ENCODE measurements around the gene SH3D19.

The SH3D19 gene

GRCh38 chr4:151184523-151185458, 140.6 kb downstream of the SH3D19 start:
- no peak for DNase-seq

DNA sequence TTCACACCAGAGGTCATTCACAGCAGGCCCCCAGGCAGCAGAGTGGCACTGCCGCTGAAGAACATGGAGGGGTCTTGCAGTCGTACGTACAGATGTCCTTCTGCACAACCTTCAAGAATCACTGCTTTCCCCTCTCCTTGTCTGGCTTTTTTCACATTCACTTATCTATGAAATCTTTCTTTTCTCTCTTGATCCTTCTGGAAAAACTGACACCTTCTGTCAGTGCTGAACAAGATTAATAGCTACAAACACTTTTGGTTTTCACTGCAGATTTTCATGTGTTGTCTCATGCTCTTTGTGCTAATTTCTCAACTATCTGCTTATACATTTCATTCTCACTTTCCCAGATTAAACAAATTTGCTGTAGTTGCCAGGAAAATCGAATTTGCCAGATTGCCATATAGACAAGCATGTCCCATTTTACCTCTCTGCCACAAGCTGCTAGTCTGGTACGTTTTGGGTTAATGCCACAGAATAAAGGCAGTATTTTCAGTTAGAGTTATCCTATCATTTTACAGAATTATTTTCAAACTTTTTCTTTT, 142.9 kb downstream of the SH3D19 start:
- DNase-seq, result no peak

DNA sequence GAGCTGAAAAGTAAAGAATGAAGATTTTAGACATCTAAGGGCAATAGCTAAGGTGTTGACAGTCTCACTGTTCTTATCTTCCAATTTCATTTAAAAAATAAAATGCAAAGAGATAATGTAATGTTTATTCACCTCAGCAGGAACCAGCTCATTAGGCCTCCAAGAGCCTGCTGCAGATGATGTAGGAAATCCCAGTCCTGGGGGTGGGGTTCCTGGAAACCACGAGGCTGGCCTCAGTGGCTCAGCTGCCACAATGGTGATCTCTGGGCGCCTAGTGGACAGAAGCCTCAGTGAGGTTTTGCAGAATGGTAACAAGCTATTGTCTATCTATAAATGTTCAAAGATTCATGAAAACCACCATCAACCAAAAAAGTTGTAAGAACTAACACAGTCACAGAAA, 148.7 kb downstream of the SH3D19 start:
- DNase-seq, result no peak

- no peak for DNase-seq
Measured at GRCh38 chr4:151175754-151176631, 149.4 kb downstream of the SH3D19 start.

- no peak for DNase-seq
Measured at GRCh38 chr4:151175233-151175632, 150.2 kb downstream of the SH3D19 start.

GRCh38 chr4:151174784-151175183, 150.6 kb downstream of the SH3D19 start:
- no peak for DNase-seq

- DNase-seq, result no peak
Measured at GRCh38 chr4:151173871-151174270, 151.5 kb downstream of the SH3D19 start.

GRCh38 chr4:151169900-151170299, 155.5 kb downstream of the SH3D19 start:
- DNase-seq, result no peak

GRCh38 chr4:151169223-151169622, 156.2 kb downstream of the SH3D19 start:
- DNase-seq, result no peak

- no peak for DNase-seq
Measured at GRCh38 chr4:151167561-151167960, 157.8 kb downstream of the SH3D19 start.

DNA sequence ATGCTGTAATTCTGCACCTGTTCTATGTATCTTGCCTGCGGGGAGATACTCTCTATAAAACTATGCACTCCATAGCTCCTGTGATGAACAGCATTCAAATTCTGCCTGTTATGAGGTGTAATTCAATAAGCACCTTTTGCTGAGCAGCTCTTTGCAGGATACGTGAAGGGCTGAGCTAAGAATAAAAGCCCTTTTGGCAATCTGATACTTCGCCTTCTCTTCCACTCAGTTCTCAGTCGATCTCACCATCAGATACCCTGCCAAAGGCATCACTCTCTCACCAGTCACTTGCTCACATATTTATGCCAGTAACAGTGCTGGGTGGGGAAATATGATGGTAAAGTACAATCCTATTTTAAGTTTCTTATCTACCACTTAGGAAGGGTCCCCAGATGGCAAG, 158.8 kb downstream of the SH3D19 start:
- no peak for DNase-seq

GRCh38 chr4:151165205-151166000, 160.0 kb downstream of the SH3D19 start:
- DNase-seq, result no peak

DNA sequence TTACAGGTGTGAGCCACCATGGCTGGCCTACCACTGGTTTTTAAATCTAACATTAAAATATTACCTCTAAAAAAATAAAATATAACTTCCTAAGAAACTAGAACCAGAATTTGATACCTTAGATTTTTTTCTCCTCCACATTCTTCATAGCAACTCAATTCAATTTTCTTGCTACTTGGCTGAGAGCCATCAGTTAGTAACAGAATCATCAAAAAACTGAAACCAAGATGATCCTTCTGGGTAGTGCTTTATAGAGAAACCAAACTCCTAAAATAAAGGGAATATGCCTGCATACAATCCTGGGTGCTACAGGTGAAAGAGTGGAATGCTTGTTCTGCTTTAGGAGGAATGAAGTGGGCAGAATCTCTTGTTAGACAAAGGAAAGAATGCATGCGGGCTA, 161.6 kb downstream of the SH3D19 start:
- no peak for DNase-seq

DNA sequence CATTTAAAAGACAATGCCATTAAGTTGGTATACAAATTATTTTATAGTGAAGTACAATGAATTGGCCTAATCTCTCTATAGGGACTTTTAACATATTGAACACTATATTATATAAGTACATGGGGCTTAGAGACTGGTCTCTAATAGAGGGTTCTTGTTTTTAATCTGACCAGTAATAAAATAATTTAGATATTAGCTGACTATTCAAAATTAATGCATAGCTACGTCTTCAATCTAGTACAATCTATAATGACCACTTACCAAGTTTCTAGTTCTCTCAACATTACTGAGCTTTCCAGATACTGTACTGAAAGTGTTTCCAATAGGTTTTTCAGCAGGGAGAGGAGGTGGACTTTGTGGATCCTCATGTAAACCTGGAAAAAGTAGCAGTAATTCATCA, 166.4 kb downstream of the SH3D19 start:
- no peak for DNase-seq

DNA sequence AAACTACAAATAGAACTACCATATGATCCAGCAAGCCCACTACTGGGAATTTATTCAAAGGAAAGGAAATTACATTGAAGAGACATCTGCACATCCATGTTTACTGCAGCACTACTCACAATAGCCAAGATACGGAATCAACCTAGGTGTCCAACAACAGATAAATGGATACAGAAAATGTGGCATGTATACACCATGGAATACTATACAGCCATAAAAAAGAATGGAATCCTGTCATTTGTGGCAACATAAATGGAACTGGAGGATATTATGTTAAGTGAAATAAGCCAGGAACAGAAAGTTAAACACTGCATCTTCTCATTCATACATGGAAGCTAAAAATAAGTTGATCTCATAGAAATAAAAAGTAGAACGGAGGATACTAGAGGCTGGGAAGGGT, 167.9 kb downstream of the SH3D19 start:
- DNase-seq, result no peak

- DNase-seq, result no peak
Measured at GRCh38 chr4:151153585-151153984, 171.8 kb downstream of the SH3D19 start.

DNA sequence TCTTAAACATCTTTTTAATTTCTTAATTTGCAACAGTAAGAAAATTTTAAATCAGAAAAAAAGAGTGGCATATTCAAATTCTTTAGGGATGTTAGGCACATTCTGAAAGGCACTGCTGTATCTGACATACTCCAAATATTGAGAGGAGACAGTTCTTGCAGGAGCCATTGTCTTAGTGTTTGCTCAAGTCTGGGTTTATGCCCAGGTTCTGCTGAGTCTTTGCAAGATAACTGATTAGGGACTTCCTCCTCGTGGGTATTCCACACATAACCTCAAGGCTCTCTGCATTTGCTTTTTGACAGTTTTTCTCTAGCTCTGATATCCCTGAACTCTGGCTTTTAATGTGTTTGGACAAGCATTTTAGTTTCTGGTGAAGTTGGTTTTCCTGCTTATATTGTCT, 173.4 kb downstream of the SH3D19 start:
- no peak for DNase-seq

DNA sequence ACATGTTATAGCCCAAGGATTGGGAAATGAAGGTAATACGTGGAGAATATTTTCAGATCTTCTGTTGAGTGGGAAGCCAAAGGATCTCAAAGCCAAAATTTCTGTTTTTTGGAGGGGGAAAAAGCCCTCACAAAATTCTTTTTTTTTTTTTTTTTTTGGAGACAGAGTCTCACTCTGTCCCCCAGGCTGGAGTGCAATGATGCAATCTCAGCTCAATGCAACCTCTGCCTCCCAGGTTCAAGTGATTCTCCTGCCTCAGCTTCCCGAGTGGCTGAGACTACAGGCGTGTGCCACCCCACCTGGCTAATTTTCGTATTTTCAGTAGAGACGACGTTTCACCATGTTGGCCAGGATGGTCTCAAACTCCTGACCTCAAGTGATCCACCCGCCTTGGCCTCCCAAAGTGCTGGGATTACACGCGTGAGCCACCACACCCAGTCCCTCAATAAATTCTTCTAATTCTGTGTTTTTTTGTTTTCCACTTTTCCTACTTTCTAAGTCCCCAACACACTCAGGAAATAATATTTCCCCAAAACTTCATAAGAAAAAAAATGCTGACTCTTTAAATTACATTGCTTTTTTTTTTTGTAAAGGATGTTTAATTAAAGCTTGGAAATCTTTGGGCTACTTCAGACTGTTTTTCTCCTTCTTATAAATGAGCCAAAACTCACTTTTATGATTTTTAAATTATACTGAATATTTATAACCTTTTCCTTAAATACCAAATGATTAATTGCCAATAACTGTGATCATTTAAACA, 174.4 kb downstream of the SH3D19 start:
- no peak for DNase-seq

DNA sequence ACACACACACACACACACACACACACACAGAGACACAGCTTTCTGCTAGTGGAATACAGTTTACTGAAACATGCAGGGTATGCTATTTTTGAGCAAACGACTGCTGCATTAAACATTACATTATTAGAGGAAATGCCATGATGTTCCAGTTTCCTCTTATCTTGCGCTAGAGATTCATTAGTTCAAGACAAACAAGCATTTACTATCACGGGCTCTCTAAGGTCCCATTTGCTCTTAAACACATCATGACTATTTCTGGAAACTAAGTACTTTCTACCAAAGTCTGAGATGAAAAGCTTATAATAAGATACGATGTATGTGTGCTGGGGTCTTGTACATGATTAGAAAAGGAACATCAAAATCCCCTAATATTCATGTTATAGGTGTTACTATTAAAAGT, 177.1 kb downstream of the SH3D19 start:
- DNase-seq, result no peak

GRCh38 chr4:151147000-151147399, 178.4 kb downstream of the SH3D19 start:
- DNase-seq, result no peak

- DNase-seq, result no peak
Measured at GRCh38 chr4:151144329-151145072, 180.9 kb downstream of the SH3D19 start.
